Muscle of arm (tissue), 12 donors: Measurements from ENCODE around the gene DPT. TPM values are rescaled to one million over a fixed set of nuclear protein-coding genes. Genes with fewer than 3 reads are reported as not detected.

ENCODE experiments used
- DNase-seq: peaks from one replicate; pipeline ENCODE4 v3.0.0-alpha.2; 2013
- polyA plus RNA-seq, 12 donors: library from polyadenylated mRNA; unstranded; fragments of 120-200 nt; gene quantifications; one replicate each; pipeline ENCODE4 v1.2.1, GENCODE V29; 2013; ENCODE audit not compliant: insufficient read length in 12 of 12

Gene DPT
- polyA plus RNA-seq, 12 donors: 20.3 to 188 (median 83.8) TPM; not detected in 1

- no peak for DNase-seq
Observed at GRCh38 chr1:168672278-168672677, 56.7 kb downstream of the DPT start.

- no peak for DNase-seq
Observed at GRCh38 chr1:168671782-168672181, 57.2 kb downstream of the DPT start.

GRCh38 chr1:168665975-168666374 lies 63.0 kb downstream of the DPT start:
- no peak for DNase-seq

GRCh38 chr1:168664069-168664834 lies 64.8 kb downstream of the DPT start:
- DNase-seq: no peak

GRCh38 chr1:168656485-168656884 lies 72.5 kb downstream of the DPT start:
- DNase-seq: no peak

- no peak for DNase-seq
Observed at GRCh38 chr1:168654198-168654915, 74.6 kb downstream of the DPT start.

- no peak for DNase-seq
Observed at GRCh38 chr1:168653567-168653966, 75.4 kb downstream of the DPT start.

- no peak for DNase-seq
Observed at GRCh38 chr1:168645721-168646120, 83.3 kb downstream of the DPT start.

Other genes with a start within 250 kb of the DPT start
- gene XCL2, start 185.2 kb downstream of the DPT start, polyA plus RNA-seq: 1 to 10 TPM in 1 of 12 donors, under 1 TPM in 7, not detected in 4; 0.25 to 2.4 (median 0.54) TPM
- gene XCL1, start 152.6 kb downstream of the DPT start, polyA plus RNA-seq: under 1 TPM in 7 of 12 donors, not detected in 5; 0.11 to 0.52 (median 0.18) TPM